ENCODE data around the gene RPA4. TPM values are rescaled to one million over a fixed set of nuclear protein-coding genes. Genes with fewer than 3 reads are reported as not detected.
"Not testable (repeated sequence)": the region's sequence is repeated elsewhere in the genome, so short reads cannot be mapped to it uniquely, and the experiment has no call there.

RPA4 gene
- total RNA-seq, 4 donors from 2014 or later = 0.38 to 3.6 (median 1.6) TPM; not detected in 1

DNA sequence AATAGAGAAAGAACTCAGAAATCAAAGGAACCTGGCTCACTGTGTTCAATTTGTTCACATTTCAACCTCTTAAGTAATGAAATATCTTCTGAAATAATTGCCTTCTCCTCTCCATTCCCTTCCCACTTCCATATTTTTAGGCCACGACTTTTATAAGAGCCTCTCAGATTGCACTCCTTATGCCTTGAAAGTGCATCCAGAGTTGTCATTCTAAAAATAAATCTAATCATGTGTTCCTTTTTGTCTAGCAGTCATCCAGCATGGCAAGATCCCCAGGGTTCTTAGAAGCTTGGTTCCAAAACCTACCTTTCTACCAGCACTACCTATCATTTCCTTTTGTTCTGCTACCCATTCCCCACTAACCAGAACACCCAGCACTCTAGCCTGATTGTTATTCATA, 42.4 kb upstream of the RPA4 start:
- H3K4me3 ChIP-seq = no peak overlapping the region
- peaks cover 0 to 20% (median 0%) of the 10 kb centered on the region in 3 donors for H3K4me1 ChIP-seq
- no peaks in the 10 kb centered on the region for H3K36me3 ChIP-seq
- no peak for DNase-seq
- no peak for TF ChIP-seq POLR2A (IDR thresholded peaks at IDR 0.05)
- TF ChIP-seq, protein P1, sequence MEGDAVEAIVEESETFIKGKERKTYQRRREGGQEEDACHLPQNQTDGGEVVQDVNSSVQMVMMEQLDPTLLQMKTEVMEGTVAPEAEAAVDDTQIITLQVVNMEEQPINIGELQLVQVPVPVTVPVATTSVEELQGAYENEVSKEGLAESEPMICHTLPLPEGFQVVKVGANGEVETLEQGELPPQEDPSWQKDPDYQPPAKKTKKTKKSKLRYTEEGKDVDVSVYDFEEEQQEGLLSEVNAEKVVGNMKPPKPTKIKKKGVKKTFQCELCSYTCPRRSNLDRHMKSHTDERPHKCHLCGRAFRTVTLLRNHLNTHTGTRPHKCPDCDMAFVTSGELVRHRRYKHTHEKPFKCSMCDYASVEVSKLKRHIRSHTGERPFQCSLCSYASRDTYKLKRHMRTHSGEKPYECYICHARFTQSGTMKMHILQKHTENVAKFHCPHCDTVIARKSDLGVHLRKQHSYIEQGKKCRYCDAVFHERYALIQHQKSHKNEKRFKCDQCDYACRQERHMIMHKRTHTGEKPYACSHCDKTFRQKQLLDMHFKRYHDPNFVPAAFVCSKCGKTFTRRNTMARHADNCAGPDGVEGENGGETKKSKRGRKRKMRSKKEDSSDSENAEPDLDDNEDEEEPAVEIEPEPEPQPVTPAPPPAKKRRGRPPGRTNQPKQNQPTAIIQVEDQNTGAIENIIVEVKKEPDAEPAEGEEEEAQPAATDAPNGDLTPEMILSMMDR (IDR thresholded peaks at IDR 0.05) = no peak
- intact Hi-C loops (cut with DNase I) = no loop called here
- H3K27me3 ChIP-seq = no peaks in the 10 kb centered on the region
- no peaks in the 10 kb centered on the region for H3K9me3 ChIP-seq
- no peak overlapping the region for H3K27ac ChIP-seq
- WGBS, 2 donors = 63 to 81% methylated on average over 1 of the region's 1 CpG

DNA sequence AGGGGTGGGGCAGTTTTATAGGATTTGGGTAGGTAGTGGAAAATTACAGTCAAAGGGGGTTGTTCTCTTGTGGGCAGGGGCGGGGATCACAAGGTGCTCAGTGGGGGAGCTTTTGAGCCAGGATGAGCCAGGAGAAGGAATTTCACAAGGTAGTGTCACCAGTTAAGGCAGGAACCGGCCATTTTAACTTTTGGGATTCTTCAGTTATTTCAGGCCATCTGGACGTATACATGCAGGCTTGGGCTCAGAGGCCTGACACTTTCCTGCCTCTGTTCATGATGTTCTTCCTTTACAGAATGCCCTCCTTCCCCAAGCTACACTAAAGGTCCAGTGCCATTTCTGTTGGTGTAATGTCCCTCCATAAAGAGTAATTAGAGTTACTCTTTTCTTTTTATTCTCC, 41.8 kb upstream of the RPA4 start:
- DNase-seq; H3K9me3 ChIP-seq; H3K4me3 ChIP-seq; H3K27ac ChIP-seq; intact Hi-C loops (cut with DNase I); H3K36me3 ChIP-seq; H3K27me3 ChIP-seq: not testable (repeated sequence)
- H3K4me1 ChIP-seq = peaks cover 0 to 20% (median 0%) of the 10 kb centered on the region in 3 donors
- WGBS, 2 donors = 64 to 92% methylated on average over 3 of the region's 3 CpGs

GRCh38 chrX:96843566-96843965, 40.1 kb upstream of the RPA4 start:
- Histone ChIP-seq H3K36me3 (no peaks in the 10 kb centered on the region), H3K27ac (no peak overlapping the region), H3K4me3 (no peak overlapping the region), H3K4me1 (peaks cover 0 to 5% (median 0%) of the 10 kb centered on the region in 3 donors), H3K9me3 (no peaks in the 10 kb centered on the region), H3K27me3 (no peaks in the 10 kb centered on the region)
- TF ChIP-seq, protein P1 (IDR thresholded peaks at IDR 0.05) = no peak
- no peak for TF ChIP-seq POLR2A (IDR thresholded peaks at IDR 0.05)
- intact Hi-C loops (cut with DNase I) = no loop called here
- WGBS, 2 donors = 55 to 75% methylated on average over 4 to 5 of the region's 5 CpGs
- DNase-seq = no peak

DNA sequence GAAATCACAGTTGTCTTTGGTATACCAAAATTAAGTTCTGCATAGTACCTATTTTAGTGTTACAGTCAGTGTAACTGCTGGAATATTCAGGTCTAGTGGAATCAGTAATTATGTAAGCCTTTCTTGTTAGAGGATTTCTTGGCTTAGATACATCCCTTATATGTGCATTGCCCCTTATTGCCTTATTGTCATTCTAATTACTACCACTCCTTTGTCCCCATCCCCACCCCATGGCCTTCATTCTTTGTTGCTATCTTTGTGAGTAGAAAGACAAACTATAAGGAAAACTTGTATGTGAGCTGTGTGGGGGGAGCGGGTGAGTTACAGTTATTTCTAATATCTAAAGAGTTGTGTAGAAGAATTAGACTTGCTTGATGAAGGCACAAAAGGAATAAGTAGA, 36.9 kb upstream of the RPA4 start:
- intact Hi-C loops (cut with DNase I) = no loop called here
- Histone ChIP-seq H3K9me3 (no peaks in the 10 kb centered on the region), H3K27me3 (no peaks in the 10 kb centered on the region), H3K4me3 (no peak overlapping the region), H3K4me1 (no peaks in the 10 kb centered on the region), H3K27ac (no peak overlapping the region), H3K36me3 (no peaks in the 10 kb centered on the region)
- 70 to 80% methylated on average over 1 of the region's 1 CpG for WGBS, 2 donors
- TF ChIP-seq, protein P1 (IDR thresholded peaks at IDR 0.05) = no peak
- no peak for TF ChIP-seq POLR2A (IDR thresholded peaks at IDR 0.05)
- DNase-seq = no peak

- H3K9me3 ChIP-seq; H3K4me3 ChIP-seq; H3K36me3 ChIP-seq; H3K27ac ChIP-seq; DNase-seq; H3K27me3 ChIP-seq; intact Hi-C loops (cut with DNase I); H3K4me1 ChIP-seq: not testable (repeated sequence)
- WGBS, 2 donors = 89 to 100% methylated on average over 4 of the region's 4 CpGs
Observed at GRCh38 chrX:96859422-96859821, 24.3 kb upstream of the RPA4 start.

GRCh38 chrX:96861218-96861617, 22.5 kb upstream of the RPA4 start:
- intact Hi-C loops (cut with DNase I) = no loop called here
- DNase-seq = no peak
- no peaks in the 10 kb centered on the region for H3K27me3 ChIP-seq
- no peaks in the 10 kb centered on the region for H3K36me3 ChIP-seq
- WGBS, 2 donors = 73 to 74% methylated on average over 3 of the region's 3 CpGs
- H3K4me1 ChIP-seq = no peaks in the 10 kb centered on the region
- no peak overlapping the region for H3K4me3 ChIP-seq
- no peak overlapping the region for H3K27ac ChIP-seq
- TF ChIP-seq, protein P1 (IDR thresholded peaks at IDR 0.05) = no peak
- no peak for TF ChIP-seq POLR2A (IDR thresholded peaks at IDR 0.05)
- H3K9me3 ChIP-seq = no peaks in the 10 kb centered on the region
